HepG2 (cell line): Measurements from ENCODE around the gene LSM2. TPM values are rescaled to one million over a fixed set of nuclear protein-coding genes. Genes with fewer than 3 reads are reported as not detected.

Experiments used
- HDAC2 ChIP-seq: sonication (generic); formaldehyde crosslinking; IDR thresholded peaks from 2 replicates; pipeline ENCODE4 v1.4.0; 2020; ENCODE audit warnings: missing genetic modification reagents
- HIVEP1 ChIP-seq: sonication (generic); formaldehyde crosslinking; IDR thresholded peaks from 2 replicates; pipeline ENCODE4 v1.4.0; 2020; ENCODE audit warnings: mild to moderate bottlenecking, missing genetic modification reagents
- KLF6 ChIP-seq: IDR thresholded peaks from 2 replicates; pipeline ENCODE4 v1.8.0; 2016; ENCODE audit warnings: missing biosample characterization, missing genetic modification reagents
- POLR2A ChIP-seq, 2 experiments: IDR thresholded peaks; 2 replicates each; pipeline ENCODE4 v1.6.1; 2011; ENCODE audit warnings: low read depth in 2 of 2, low read length in 2 of 2, mild to moderate bottlenecking in 1 of 2, moderate library complexity in 1 of 2; ENCODE audit not compliant: insufficient read depth in 1 of 2
- ZFP1 ChIP-seq: IDR thresholded peaks from 2 replicates; pipeline ENCODE4 v1.6.1; 2016
- ZFY ChIP-seq: sonication (generic); formaldehyde crosslinking; IDR thresholded peaks from 2 replicates; pipeline ENCODE4 v1.4.0; 2020; ENCODE audit warnings: missing genetic modification reagents
- ZMAT3 ChIP-seq: sonication (generic); formaldehyde crosslinking; conservative IDR thresholded peaks from 2 replicates; pipeline ENCODE4 v1.7.0; 2021; ENCODE audit warnings: missing genetic modification reagents
- ZNF543 ChIP-seq: sonication (generic); formaldehyde crosslinking; IDR thresholded peaks from 2 replicates; pipeline ENCODE4 v1.4.0; 2020; ENCODE audit warnings: mild to moderate bottlenecking, missing genetic modification reagents
- ZNF557 ChIP-seq: sonication (generic); formaldehyde crosslinking; IDR thresholded peaks from 2 replicates; pipeline ENCODE4 v1.4.0; 2020; ENCODE audit warnings: missing genetic modification reagents
- ZNF772 ChIP-seq: sonication (generic); formaldehyde crosslinking; IDR thresholded peaks from 2 replicates; pipeline ENCODE4 v1.5.0; 2020; ENCODE audit warnings: mild to moderate bottlenecking, missing genetic modification reagents
- ZNF788 ChIP-seq: sonication (generic); formaldehyde crosslinking; IDR thresholded peaks from 2 replicates; pipeline ENCODE4 v1.5.0; 2020; ENCODE audit warnings: mild to moderate bottlenecking, missing genetic modification reagents, borderline replicate concordance
- ZNF839 ChIP-seq: sonication (generic); formaldehyde crosslinking; IDR thresholded peaks from 2 replicates; pipeline ENCODE4 v1.4.0; 2020; ENCODE audit warnings: missing genetic modification reagents, mild to moderate bottlenecking, borderline replicate concordance
- ZSCAN9 ChIP-seq: IDR thresholded peaks from 2 replicates; pipeline ENCODE4 v1.6.1; 2016; ENCODE audit warnings: borderline replicate concordance
- polyA plus RNA-seq, 8 experiments: library from polyadenylated mRNA; depleted of rRNA in 3 of 8; stranded (reverse) in 7 of 8; unstranded in 1 of 8; fragments of >200 nt; fragmentation: Illumina TruSeq in 4 of 8; extraction: Trizol in 4 of 8; gene quantifications; 2 replicates each; pipeline versions ENCODE4 v1.2.1 to v1.2.3, GENCODE V29; 2011 to 2016; ENCODE audit warnings: low read depth in 4 of 8, missing spikeins in 1 of 8, mixed read lengths in 1 of 8; ENCODE audit not compliant: insufficient read depth in 1 of 8
- total RNA-seq, 5 experiments: library from RNA; depleted of rRNA; stranded (reverse); fragments of >200 nt; fragmentation: Illumina TruSeq; extraction: Trizol; gene quantifications; 2 replicates each; pipeline ENCODE4 v1.2.3, GENCODE V29; 2016; ENCODE audit warnings: low read depth in 1 of 5
- TF ChIP-seq, protein P1 (sequence below): sonication (generic); formaldehyde crosslinking; IDR thresholded peaks from 2 replicates; pipeline ENCODE4 v1.8.0; 2022; ENCODE audit warnings: missing genetic modification reagents, mild to moderate bottlenecking, inconsistent platforms, borderline replicate concordance
- TF ChIP-seq, protein P2 (sequence below): sonication (generic); formaldehyde crosslinking; IDR thresholded peaks from 2 replicates; pipeline ENCODE4 v1.8.0; 2022; ENCODE audit warnings: mild to moderate bottlenecking, missing genetic modification reagents
- TF ChIP-seq, protein P3 (sequence below): sonication (generic); formaldehyde crosslinking; IDR thresholded peaks from 2 replicates; pipeline ENCODE4 v1.4.0; 2020; ENCODE audit warnings: mild to moderate bottlenecking, missing genetic modification reagents
- TF ChIP-seq, protein P4 (sequence below): sonication (generic); formaldehyde crosslinking; IDR thresholded peaks from 2 replicates; pipeline ENCODE4 v1.4.0; 2020; ENCODE audit warnings: missing genetic modification reagents
- TF ChIP-seq, protein P5 (sequence below): sonication (generic); formaldehyde crosslinking; IDR thresholded peaks from 2 replicates; pipeline ENCODE4 v1.4.0; 2020; ENCODE audit warnings: mild to moderate bottlenecking, low read depth, missing genetic modification reagents

LSM2 gene
- total and polyA plus RNA-seq, 2 of the 13 experiments (the other 11 are each of a cell fraction or from before 2014, with no cell fraction given), result 69.4 to 90.5 TPM

DNA sequence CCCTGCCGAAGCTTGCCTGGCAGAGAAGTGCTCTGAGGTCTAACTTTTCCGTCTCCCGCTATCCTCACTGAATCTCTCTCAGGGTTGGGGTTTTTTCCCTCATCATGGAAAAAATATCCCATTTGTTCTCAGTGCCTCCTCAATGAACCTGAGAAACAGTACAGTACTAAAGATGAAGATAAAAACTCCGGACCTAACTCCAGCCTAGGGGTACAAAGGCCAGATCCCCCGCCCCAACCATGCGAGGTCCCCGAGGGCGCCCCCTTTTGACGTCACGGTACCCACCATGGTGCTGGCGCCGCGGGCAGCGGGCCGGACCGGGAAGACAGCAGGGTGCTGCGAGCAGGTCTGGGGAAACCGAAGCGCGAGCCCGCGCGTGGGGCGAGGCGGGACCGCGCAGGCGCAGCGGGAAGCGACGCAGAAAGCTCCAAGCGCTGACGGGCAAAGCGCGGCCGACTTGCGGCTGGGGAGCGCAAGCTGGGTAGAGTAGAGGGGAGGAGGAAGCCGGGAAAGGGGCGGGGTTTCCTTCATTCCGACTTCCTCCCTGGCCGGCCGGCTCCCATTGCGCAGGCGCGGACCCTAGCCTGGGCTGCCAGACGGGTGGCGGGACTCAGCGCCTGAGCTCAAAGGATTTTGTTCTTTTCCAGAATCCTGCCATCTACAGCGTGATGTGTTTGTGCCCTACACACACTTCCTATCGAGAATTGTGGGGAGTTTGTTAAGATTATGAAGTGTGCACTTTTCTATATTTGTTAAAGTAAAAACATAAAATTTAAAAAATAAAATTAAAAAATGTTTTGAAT, at the start of gene LSM2 (continued):
- TF ChIP-seq, protein P1, sequence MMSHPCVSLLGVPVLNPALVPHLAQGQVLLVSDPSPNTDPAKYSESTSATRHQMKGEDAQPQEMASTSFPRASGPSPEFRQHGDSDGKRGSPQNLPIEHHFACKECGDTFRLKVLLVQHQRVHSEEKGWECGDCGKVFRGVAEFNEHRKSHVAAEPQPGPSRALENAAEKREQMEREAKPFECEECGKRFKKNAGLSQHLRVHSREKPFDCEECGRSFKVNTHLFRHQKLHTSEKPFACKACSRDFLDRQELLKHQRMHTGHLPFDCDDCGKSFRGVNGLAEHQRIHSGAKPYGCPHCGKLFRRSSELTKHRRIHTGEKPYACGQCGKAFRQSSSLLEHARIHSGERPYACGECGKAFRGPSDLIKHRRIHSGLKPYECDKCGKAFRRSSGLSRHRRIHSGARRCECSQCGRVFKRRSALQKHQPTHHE (CRISPR knock-in tag), result peak; percentile 93; the same call in 1 of the 2 replicates
- TF ChIP-seq POLR2A (IDR thresholded peaks at IDR 0.05; ENCODE audit: insufficient read depth in 1 of 2, low read depth in 2 of 2, low read length in 2 of 2), result peak; percentile 75 to 89
- TF ChIP-seq KLF6, result no peak; the same call in none of the 2 replicates
- TF ChIP-seq ZFY, result peak; percentile 93
- peak; percentile 94 for TF ChIP-seq ZMAT3 (CRISPR knock-in tag)
- peak; percentile 75; the same call in 1 of the 2 replicates for TF ChIP-seq ZNF543
- TF ChIP-seq, protein P2, sequence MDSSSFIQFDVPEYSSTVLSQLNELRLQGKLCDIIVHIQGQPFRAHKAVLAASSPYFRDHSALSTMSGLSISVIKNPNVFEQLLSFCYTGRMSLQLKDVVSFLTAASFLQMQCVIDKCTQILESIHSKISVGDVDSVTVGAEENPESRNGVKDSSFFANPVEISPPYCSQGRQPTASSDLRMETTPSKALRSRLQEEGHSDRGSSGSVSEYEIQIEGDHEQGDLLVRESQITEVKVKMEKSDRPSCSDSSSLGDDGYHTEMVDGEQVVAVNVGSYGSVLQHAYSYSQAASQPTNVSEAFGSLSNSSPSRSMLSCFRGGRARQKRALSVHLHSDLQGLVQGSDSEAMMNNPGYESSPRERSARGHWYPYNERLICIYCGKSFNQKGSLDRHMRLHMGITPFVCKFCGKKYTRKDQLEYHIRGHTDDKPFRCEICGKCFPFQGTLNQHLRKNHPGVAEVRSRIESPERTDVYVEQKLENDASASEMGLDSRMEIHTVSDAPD (CRISPR knock-in tag), result peak; percentile 79; the same call in 1 of the 2 replicates
- TF ChIP-seq, protein P3, sequence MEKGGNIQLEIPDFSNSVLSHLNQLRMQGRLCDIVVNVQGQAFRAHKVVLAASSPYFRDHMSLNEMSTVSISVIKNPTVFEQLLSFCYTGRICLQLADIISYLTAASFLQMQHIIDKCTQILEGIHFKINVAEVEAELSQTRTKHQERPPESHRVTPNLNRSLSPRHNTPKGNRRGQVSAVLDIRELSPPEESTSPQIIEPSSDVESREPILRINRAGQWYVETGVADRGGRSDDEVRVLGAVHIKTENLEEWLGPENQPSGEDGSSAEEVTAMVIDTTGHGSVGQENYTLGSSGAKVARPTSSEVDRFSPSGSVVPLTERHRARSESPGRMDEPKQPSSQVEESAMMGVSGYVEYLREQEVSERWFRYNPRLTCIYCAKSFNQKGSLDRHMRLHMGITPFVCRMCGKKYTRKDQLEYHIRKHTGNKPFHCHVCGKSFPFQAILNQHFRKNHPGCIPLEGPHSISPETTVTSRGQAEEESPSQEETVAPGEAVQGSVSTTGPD (CRISPR knock-in tag), result no peak; the same call in 1 of the 2 replicates
- TF ChIP-seq, protein P4, sequence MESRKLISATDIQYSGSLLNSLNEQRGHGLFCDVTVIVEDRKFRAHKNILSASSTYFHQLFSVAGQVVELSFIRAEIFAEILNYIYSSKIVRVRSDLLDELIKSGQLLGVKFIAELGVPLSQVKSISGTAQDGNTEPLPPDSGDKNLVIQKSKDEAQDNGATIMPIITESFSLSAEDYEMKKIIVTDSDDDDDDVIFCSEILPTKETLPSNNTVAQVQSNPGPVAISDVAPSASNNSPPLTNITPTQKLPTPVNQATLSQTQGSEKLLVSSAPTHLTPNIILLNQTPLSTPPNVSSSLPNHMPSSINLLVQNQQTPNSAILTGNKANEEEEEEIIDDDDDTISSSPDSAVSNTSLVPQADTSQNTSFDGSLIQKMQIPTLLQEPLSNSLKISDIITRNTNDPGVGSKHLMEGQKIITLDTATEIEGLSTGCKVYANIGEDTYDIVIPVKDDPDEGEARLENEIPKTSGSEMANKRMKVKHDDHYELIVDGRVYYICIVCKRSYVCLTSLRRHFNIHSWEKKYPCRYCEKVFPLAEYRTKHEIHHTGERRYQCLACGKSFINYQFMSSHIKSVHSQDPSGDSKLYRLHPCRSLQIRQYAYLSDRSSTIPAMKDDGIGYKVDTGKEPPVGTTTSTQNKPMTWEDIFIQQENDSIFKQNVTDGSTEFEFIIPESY (CRISPR knock-in tag), result no peak
- TF ChIP-seq ZNF788 (CRISPR knock-in tag), result peak; percentile 93; the same call in 1 of the 2 replicates
- TF ChIP-seq ZNF772 (CRISPR knock-in tag), result peak; percentile 74
- TF ChIP-seq, protein P5, sequence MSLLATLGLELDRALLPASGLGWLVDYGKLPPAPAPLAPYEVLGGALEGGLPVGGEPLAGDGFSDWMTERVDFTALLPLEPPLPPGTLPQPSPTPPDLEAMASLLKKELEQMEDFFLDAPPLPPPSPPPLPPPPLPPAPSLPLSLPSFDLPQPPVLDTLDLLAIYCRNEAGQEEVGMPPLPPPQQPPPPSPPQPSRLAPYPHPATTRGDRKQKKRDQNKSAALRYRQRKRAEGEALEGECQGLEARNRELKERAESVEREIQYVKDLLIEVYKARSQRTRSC, result 0 out of 2 replicates have a peak, but pooled peaks have one; percentile 80
- no peak for TF ChIP-seq ZNF557 (CRISPR knock-in tag)
- TF ChIP-seq ZFP1 (CRISPR knock-in tag), result peak; percentile 78; the same call in 1 of the 2 replicates
- peak; percentile 92 for TF ChIP-seq HDAC2 (CRISPR knock-in tag)
- TF ChIP-seq ZSCAN9, result peak; percentile 76; the same call in 1 of the 2 replicates
- peak; percentile 97 for TF ChIP-seq HIVEP1
- peak; percentile 61; the same call in 1 of the 2 replicates for TF ChIP-seq ZNF839 (CRISPR knock-in tag)
